ENCODE results near the gene HYPK. TPM values are rescaled to one million over a fixed set of nuclear protein-coding genes. Genes with fewer than 3 reads are reported as not detected.

HYPK gene
- total and polyA plus RNA-seq, 2 of the 8 experiments (the other 6 are each of a cell fraction or from before 2014, with no cell fraction given), result 5.4 to 17.6 TPM

DNA sequence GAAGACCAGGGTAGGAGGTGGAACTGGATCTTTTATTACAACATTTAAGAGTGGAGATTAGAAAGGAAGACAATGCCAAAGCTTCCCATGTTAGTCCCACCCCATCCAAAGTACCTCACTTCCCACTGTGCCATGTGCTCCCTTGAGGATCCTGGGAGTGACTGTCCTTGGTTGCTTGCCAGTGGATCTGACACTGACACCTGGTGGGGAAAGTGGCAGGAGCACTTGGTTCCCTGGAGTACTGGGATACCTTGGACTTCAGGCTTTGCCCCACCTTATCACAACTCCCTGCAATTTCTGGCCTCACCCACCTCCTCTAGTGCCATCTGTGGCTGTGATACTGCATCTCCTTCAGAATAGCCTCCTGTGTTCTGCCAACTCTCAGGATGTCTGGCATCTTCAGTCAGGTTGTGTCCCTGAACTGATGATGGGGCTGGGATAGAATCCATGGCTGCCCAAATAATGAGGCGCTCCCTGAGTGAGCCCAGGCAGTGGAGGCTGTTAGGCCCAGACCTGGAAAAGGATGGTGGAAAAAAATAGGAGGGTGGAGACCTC is 24.9 kb upstream of the HYPK start (continued):
- TF ChIP-seq USF2 (IDR thresholded peaks at IDR 0.05; ENCODE audit: low read length), result no peak
- TF ChIP-seq SIN3A (conservative IDR thresholded peaks at IDR 0.05 in 1 of 2, IDR thresholded peaks at IDR 0.05 in 1 of 2; ENCODE audit: low read depth in 1 of 2, low read length in 2 of 2), result peak in 1 of 2 experiments; percentile 59; a peak in 1 of 4 replicates
- no peak for TF ChIP-seq POU5F1 (IDR thresholded peaks at IDR 0.05; ENCODE audit: low read depth, low read length)
- no peak for TF ChIP-seq TAF7 (optimal IDR thresholded peaks at IDR 0.05; ENCODE audit: borderline replicate concordance, low read depth, low read length)
- no peak for TF ChIP-seq ASH2L (IDR thresholded peaks at IDR 0.05; ENCODE audit: low read length)
- peak; percentile 26 to 50 for TF ChIP-seq RAD21 (IDR thresholded peaks at IDR 0.05 in 1 of 2, conservative IDR thresholded peaks at IDR 0.05 in 1 of 2; ENCODE audit: low read depth in 2 of 2, low read length in 2 of 2)
- no peak for TF ChIP-seq CBX8 (IDR thresholded peaks at IDR 0.05; ENCODE audit: borderline replicate concordance, low read depth, low read length)
- TF ChIP-seq TBP (IDR thresholded peaks at IDR 0.05; ENCODE audit: low read depth, low read length), result no peak
- TF ChIP-seq EP300 (IDR thresholded peaks at IDR 0.05; ENCODE audit: borderline replicate concordance in 1 of 2, low read depth in 2 of 2, low read length in 2 of 2), result no peak
- TF ChIP-seq KDM1A (IDR thresholded peaks at IDR 0.05; ENCODE audit: borderline replicate concordance, low read length), result no peak
- TF ChIP-seq SIRT6 (IDR thresholded peaks at IDR 0.05; ENCODE audit: low read length), result no peak
- no peak for TF ChIP-seq RBBP5 (IDR thresholded peaks at IDR 0.05; ENCODE audit: borderline replicate concordance, low read depth, low read length)
- TF ChIP-seq CTBP2 (IDR thresholded peaks at IDR 0.05; ENCODE audit: borderline replicate concordance, insufficient read depth, insufficient read length, low read length), result no peak
- no peak for TF ChIP-seq YY1 (IDR thresholded peaks at IDR 0.05; ENCODE audit: low read depth, low read length)
- TF ChIP-seq SUZ12 (IDR thresholded peaks at IDR 0.05; ENCODE audit: low read length), result no peak
- TF ChIP-seq KDM4A (IDR thresholded peaks at IDR 0.05; ENCODE audit: low read depth, low read length, severe bottlenecking), result no peak
- TF ChIP-seq SP4 (IDR thresholded peaks at IDR 0.05; ENCODE audit: low read length), result no peak
- no peak for TF ChIP-seq GABPA (IDR thresholded peaks at IDR 0.05; ENCODE audit: borderline replicate concordance, insufficient read depth, low read length)
- no peak for TF ChIP-seq SRF (IDR thresholded peaks at IDR 0.05; ENCODE audit: low read depth, low read length)
- no peak for TF ChIP-seq JUND (IDR thresholded peaks at IDR 0.05; ENCODE audit: low read length)
- TF ChIP-seq, protein P1, sequence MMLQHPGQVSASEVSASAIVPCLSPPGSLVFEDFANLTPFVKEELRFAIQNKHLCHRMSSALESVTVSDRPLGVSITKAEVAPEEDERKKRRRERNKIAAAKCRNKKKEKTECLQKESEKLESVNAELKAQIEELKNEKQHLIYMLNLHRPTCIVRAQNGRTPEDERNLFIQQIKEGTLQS (IDR thresholded peaks at IDR 0.05; ENCODE audit: insufficient read depth, low read depth, low read length), result no peak
- TF ChIP-seq CREB1 (IDR thresholded peaks at IDR 0.05), result 0 out of 2 replicates have a peak, but pooled peaks have one; percentile 19
- TF ChIP-seq NANOG (IDR thresholded peaks at IDR 0.05; ENCODE audit: insufficient read depth, low read depth, low read length, poor library complexity, severe bottlenecking), result no peak
